Transverse colon (tissue), 4 donors: ENCODE results near the gene MYL6B. TPM values are rescaled to one million over a fixed set of nuclear protein-coding genes. Genes with fewer than 3 reads are reported as not detected.

ENCODE experiments used
- DNase-seq: peaks from one replicate; pipeline ENCODE4 v3.0.0-alpha.2; 2019
- H3K27ac ChIP-seq, 4 donors: fragments of 200-600 bp; sonication (generic); 2 replicates each; pipeline ENCODE4 v1.5.1; 2016 to 2018; ENCODE audit warnings: inconsistent platforms in 4 of 4
- H3K27me3 ChIP-seq: fragments of 200-600 bp; sonication (generic); 2 replicates; pipeline ENCODE4 v1.5.1; 2017; ENCODE audit warnings: inconsistent platforms
- H3K36me3 ChIP-seq, 4 donors: fragments of 200-600 bp; sonication (generic); 2 replicates each; pipeline ENCODE4 v1.5.1; 2017 to 2019; ENCODE audit warnings: inconsistent platforms in 4 of 4
- H3K4me1 ChIP-seq, 4 donors: fragments of 200-600 bp; sonication (generic); 2 replicates each; pipeline ENCODE4 v1.5.1; 2017 to 2020; ENCODE audit warnings: inconsistent platforms in 4 of 4
- H3K4me3 ChIP-seq, 4 donors: fragments of 200-600 bp; sonication (generic); 1 replicate in 1 of 4; 2 replicates in 3 of 4; pipeline versions ENCODE4 v1.5.1 to v1.6.1; 2017 to 2019; ENCODE audit warnings: inconsistent platforms in 4 of 4
- H3K9me3 ChIP-seq, 2 donors: fragments of 200-600 bp; sonication (generic); 2 replicates each; pipeline ENCODE4 v1.5.1; 2017 to 2019; ENCODE audit warnings: inconsistent platforms in 2 of 2
- CTCF ChIP-seq, 5 experiments: fragments of 200-600 bp in 3 of 5; fragments of 450-650 bp in 2 of 5; sonication (generic) in 3 of 5; IDR thresholded peaks; 1 replicate in 2 of 5; 2 replicates in 3 of 5; pipeline ENCODE4 v1.5.1; 2016 to 2017; ENCODE audit warnings: antibody characterized with exemption in 5 of 5, inconsistent platforms in 3 of 5, mild to moderate bottlenecking in 2 of 5, moderate library complexity in 1 of 5
- EP300 ChIP-seq: sonication (generic); formaldehyde crosslinking; IDR thresholded peaks from one replicate; pipeline ENCODE4 v1.6.1; 2017; ENCODE audit warnings: antibody characterized with exemption, low read depth
- POLR2A ChIP-seq: fragments of 450-650 bp; IDR thresholded peaks from one replicate; pipeline ENCODE4 v1.6.1; 2016; ENCODE audit warnings: antibody characterized with exemption, mild to moderate bottlenecking, moderate library complexity
- POLR2AphosphoS5 ChIP-seq, 3 donors: sonication (generic); formaldehyde crosslinking; IDR thresholded peaks; one replicate each; pipeline ENCODE4 v1.6.1; 2016; ENCODE audit warnings: antibody characterized with exemption in 3 of 3
- whole genome bisulfite sequencing, 2 donors: methylation state at CpG; one replicate each; pipeline ENCODE4 v1.1.5; 2018; ENCODE audit warnings: low coverage in 1 of 2; 5-methylcytosine and 5-hydroxymethylcytosine counted together
- in situ Hi-C, 4 donors: fragments of 200-750 bp; cut with MboI; loops; one replicate each; pipeline versions ENCODE4 v1.15.0 to v1.15.1; 2017; ENCODE audit warnings: low sequenced_read_pairs in 3 of 4, low pct_ligation_motif_present in 1 of 4, low pct_unique_long_range_greater_than_20kb in 1 of 4
- intact Hi-C: fragments of 100-400 bp; cut with DNase I; formaldehyde crosslinking; loops from one replicate; pipeline ENCODE4 v1.15.1; 2023; ENCODE audit warnings: low total_unique reads
- total RNA-seq, 4 donors: library from RNA; depleted of rRNA; stranded (reverse); fragments of >200 nt; gene quantifications; one replicate each; pipeline ENCODE4 v1.1.0, GENCODE V29; 2016

The MYL6B gene
- total RNA-seq, 4 donors from 2014 or later: 26.4 to 30.0 (median 26.7) TPM; not detected in 1

DNA sequence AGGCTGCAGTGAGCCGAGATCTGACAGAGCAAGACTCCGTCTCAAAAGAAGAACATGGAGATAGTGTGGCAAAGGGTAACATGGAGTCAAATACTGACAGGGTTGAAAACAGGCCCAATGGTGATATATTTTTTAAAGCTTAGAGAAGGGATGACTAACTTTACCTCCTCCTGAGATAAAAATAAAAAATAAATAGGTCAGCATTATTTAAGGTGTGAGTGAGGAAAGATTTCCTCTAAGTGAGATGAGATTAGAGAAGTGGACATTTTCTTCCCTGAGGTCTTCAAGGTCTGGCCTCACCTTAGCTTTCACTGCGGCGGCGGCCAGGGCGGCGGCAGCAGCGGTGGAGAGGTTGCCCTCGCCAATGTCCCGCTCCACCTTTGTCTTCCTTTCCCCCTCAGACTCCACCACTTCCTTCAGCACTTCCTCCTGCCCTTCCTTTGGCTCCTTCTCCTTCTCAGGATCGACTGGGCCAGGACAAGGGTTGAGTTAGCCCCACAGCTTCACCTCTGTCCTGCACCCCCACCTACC is 16.9 kb downstream of the MYL6B start:
- no peak for DNase-seq
- peaks cover 0 to 70% (median 32%) of the 10 kb centered on the region in 4 donors for H3K36me3 ChIP-seq
- H3K4me1 ChIP-seq: no peaks in the 10 kb centered on the region
- no peaks in the 10 kb centered on the region for H3K9me3 ChIP-seq
- H3K27ac ChIP-seq: no peak overlapping the region
- no peak overlapping the region for H3K4me3 ChIP-seq
- H3K27me3 ChIP-seq: no peaks in the 10 kb centered on the region
- in situ Hi-C loops (no loop called here), intact Hi-C loops (loop anchor here (5.0 kb wide), 1 partner anchor 1523 kb away; the partner anchor contains the start of gene OS9)
- WGBS, 2 donors: 85 to 93% methylated on average over 2 to 11 of the region's 11 CpGs
- TF ChIP-seq POLR2AphosphoS5 (IDR thresholded peaks at IDR 0.05): no peak
- TF ChIP-seq POLR2A: no peak
- no peak for TF ChIP-seq EP300
- TF ChIP-seq CTCF (IDR thresholded peaks at IDR 0.05): no peak

DNA sequence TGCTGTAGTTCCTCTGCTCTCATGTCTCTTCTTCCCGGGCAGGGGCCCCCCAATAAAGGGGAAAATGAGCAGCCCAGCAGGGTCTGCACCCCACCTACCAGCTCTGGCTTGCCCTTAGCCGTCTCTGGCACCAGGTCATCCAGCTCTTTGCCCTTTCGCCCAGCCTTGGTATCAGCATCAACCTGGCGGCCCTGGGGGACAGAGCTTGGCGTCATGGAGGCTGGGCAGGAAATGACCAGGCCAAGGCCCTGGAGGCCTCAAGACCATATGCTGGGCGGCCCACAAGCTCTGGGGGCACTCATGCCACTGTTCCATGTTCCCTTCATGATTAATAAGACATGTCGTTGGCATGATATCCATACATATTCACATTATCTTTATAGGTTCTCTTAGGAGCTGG is 20.5 kb downstream of the MYL6B start:
- Histone ChIP-seq H3K36me3 (peaks cover 0 to 85% (median 41%) of the 10 kb centered on the region in 4 donors), H3K27ac (no peak overlapping the region), H3K4me3 (no peak overlapping the region), H3K4me1 (no peaks in the 10 kb centered on the region), H3K27me3 (no peaks in the 10 kb centered on the region), H3K9me3 (no peaks in the 10 kb centered on the region)
- 91% methylated on average over 7 of the region's 7 CpGs; no CpG with 5 or more reads in 1 of the 2 donors for WGBS, 2 donors
- in situ Hi-C loops: no loop called here
- intact Hi-C loops: no loop called here
- TF ChIP-seq POLR2A (no peak), EP300 (no peak), POLR2AphosphoS5 (IDR thresholded peaks at IDR 0.05) (no peak), CTCF (IDR thresholded peaks at IDR 0.05) (no peak)
- no peak for DNase-seq

DNA sequence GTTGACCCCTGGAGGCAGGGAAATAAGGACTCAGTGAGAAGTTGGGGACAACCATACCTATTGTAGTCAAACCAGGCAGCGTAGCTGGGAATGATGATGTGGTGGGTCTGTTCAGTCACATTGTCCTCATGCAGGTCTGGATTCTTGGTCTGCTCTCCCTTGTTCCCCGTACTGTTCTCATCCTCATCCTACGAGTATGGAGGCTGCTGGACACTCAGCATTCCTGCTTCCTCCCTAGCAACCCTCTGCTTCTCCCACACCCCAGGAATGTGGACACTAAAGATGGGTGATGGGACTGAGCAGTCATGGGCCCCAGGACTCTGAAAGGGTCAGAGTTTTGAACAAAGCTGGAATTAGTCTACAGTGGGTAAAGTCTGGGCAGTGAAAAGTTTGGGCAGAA is 26.0 kb downstream of the MYL6B start:
- no peak overlapping the region for H3K27ac ChIP-seq
- no peak for DNase-seq
- TF ChIP-seq POLR2A (no peak), POLR2AphosphoS5 (IDR thresholded peaks at IDR 0.05) (no peak), CTCF (IDR thresholded peaks at IDR 0.05) (no peak), EP300 (no peak)
- no peaks in the 10 kb centered on the region for H3K9me3 ChIP-seq
- H3K36me3 ChIP-seq: peaks cover 0 to 82% (median 38%) of the 10 kb centered on the region in 4 donors
- H3K27me3 ChIP-seq: no peaks in the 10 kb centered on the region
- H3K4me1 ChIP-seq: no peaks in the 10 kb centered on the region
- intact Hi-C loops: no loop called here
- H3K4me3 ChIP-seq: no peak overlapping the region
- in situ Hi-C loops: no loop called here
- 91% methylated on average over 3 of the region's 3 CpGs; no CpG with 5 or more reads in 1 of the 2 donors for WGBS, 2 donors

GRCh38 chr12:56186957-56187356 is 34.6 kb downstream of the MYL6B start:
- TF ChIP-seq POLR2A: no peak
- TF ChIP-seq CTCF (IDR thresholded peaks at IDR 0.05): no peak
- no peak for TF ChIP-seq POLR2AphosphoS5 (IDR thresholded peaks at IDR 0.05)
- TF ChIP-seq EP300: no peak
- WGBS, 2 donors: 59 to 69% methylated on average over 2 of the region's 2 CpGs
- in situ Hi-C loops: loop anchor here in 2 of 4 donors (5.0 to 10.0 kb wide), 2 partner anchors 55 to 62 kb away; partner anchors contain the start of gene ESYT1 (in 1 of the 2)

More at GRCh38 chr12:56186957-56187356, 34.6 kb downstream of the MYL6B start:
- H3K27me3 ChIP-seq: no peaks in the 10 kb centered on the region
- no peaks in the 10 kb centered on the region for H3K9me3 ChIP-seq
- H3K4me3 ChIP-seq: no peak overlapping the region
- peaks cover 12 to 28% (median 22%) of the 10 kb centered on the region in 4 donors for H3K4me1 ChIP-seq
- peaks cover 0 to 38% (median 18%) of the 10 kb centered on the region in 4 donors for H3K36me3 ChIP-seq
- no peak for DNase-seq
- intact Hi-C loops: no loop called here
- H3K27ac ChIP-seq: peak overlapping the region in 2 of 4 donors; percentile 15 to 99
